Activated CD4-positive, alpha-beta T cell treated with anti-CD3 and anti-CD28 coated beads, Interleukin-2, amount 50 U/mL, for 4 hours (primary cell): ENCODE measurements around the gene VPS25.
A peak's percentile ranks its signal among the peaks of the same experiment; 100 is the strongest.
"Not testable (repeated sequence)": the region's sequence is repeated elsewhere in the genome, so short reads cannot be mapped to it uniquely, and the experiment has no call there.

Experiments
- DNase-seq, 2 experiments: peaks; one replicate each; pipeline ENCODE4 v3.0.0-alpha.2; 2020

Gene VPS25

GRCh38 chr17:42773290-42774035, at the start of gene VPS25:
Gene VPS25, plus strand, starts transcription at chr17:42773449. Its CDS starts 27 bp downstream, at chr17:42773476.
- peak; percentile 58 to 64 for DNase-seq

GRCh38 chr17:42723636-42724035, 49.6 kb upstream of the VPS25 start:
- no peak for DNase-seq

GRCh38 chr17:42725143-42725542, 48.1 kb upstream of the VPS25 start:
- DNase-seq, result no peak

GRCh38 chr17:42740699-42741098, 32.5 kb upstream of the VPS25 start:
- no peak for DNase-seq

- not testable (repeated sequence) for DNase-seq
Measured at GRCh38 chr17:42742916-42743315, 30.3 kb upstream of the VPS25 start.

- DNase-seq, result no peak
Measured at GRCh38 chr17:42743595-42744282, 29.5 kb upstream of the VPS25 start.

GRCh38 chr17:42744283-42744805, 28.9 kb upstream of the VPS25 start:
- DNase-seq, result peak; percentile 61 to 63

- peak; percentile 84 to 85 for DNase-seq
Measured at GRCh38 chr17:42744806-42745617, 28.2 kb upstream of the VPS25 start, which contains the start of gene EZH1. Gene EZH1, minus strand, starts transcription at chr17:42745040. Its CDS starts 16,099 bp downstream, at chr17:42728941.

GRCh38 chr17:42748202-42748907, 24.9 kb upstream of the VPS25 start:
- DNase-seq, result no peak

- no peak for DNase-seq
Measured at GRCh38 chr17:42748908-42749798, 24.1 kb upstream of the VPS25 start.

GRCh38 chr17:42750739-42751344, 22.4 kb upstream of the VPS25 start:
- no peak for DNase-seq

GRCh38 chr17:42751628-42752027, 21.6 kb upstream of the VPS25 start:
- DNase-seq, result no peak

- DNase-seq, result no peak
Measured at GRCh38 chr17:42754782-42755181, 18.5 kb upstream of the VPS25 start.

GRCh38 chr17:42759982-42760651, 13.1 kb upstream of the VPS25 start:
- DNase-seq, result no peak

GRCh38 chr17:42760652-42761581, 12.3 kb upstream of the VPS25 start, which contains the start of gene RAMP2:
Gene RAMP2, plus strand, starts transcription at chr17:42761227. Its CDS starts 35 bp downstream, at chr17:42761262.
- DNase-seq, result no peak

- no peak for DNase-seq
Measured at GRCh38 chr17:42761638-42762037, 11.6 kb upstream of the VPS25 start.

- DNase-seq, result no peak
Measured at GRCh38 chr17:42766124-42766523, 7.1 kb upstream of the VPS25 start.

GRCh38 chr17:42767512-42767911, 5.7 kb upstream of the VPS25 start:
- DNase-seq, result no peak

- DNase-seq, result not testable (repeated sequence)
Measured at GRCh38 chr17:42768006-42768405, 5.2 kb upstream of the VPS25 start.
